Dermis microvascular lymphatic vessel endothelial cell (primary cell): ENCODE results near the gene BICD2. TPM values are rescaled to one million over a fixed set of nuclear protein-coding genes. Genes with fewer than 3 reads are reported as not detected.
A peak's percentile ranks its signal among the peaks of the same experiment; 100 is the strongest.
"Not testable (repeated sequence)": the region's sequence is repeated elsewhere in the genome, so short reads cannot be mapped to it uniquely, and the experiment has no call there.

Source experiments
- DNase-seq, 2 donors: peaks; one replicate each; pipeline versions ENCODE4 v3.0.0 to v3.0.0-alpha.2; 2010; ENCODE audit warnings: low read depth in 2 of 2
- total RNA-seq: library from RNA; depleted of rRNA; stranded (reverse); fragments of >200 nt; gene quantifications from 2 replicates; pipeline ENCODE4 v1.2.1, GENCODE V29; 2014

Gene BICD2
- total RNA-seq, 1 donor from 2014 or later, result 34.0 TPM

- peak in 1 of 2 donors; percentile 44 for DNase-seq
These were observed 5.8 kb upstream of the BICD2 start for GRCh38 chr9:92770360-92770995.

- no peak for DNase-seq
These were observed 5.3 kb upstream of the BICD2 start for GRCh38 chr9:92769990-92770359.

GRCh38 chr9:92769286-92769685 is 4.7 kb upstream of the BICD2 start:
- DNase-seq, result no peak

GRCh38 chr9:92768816-92769215 is 4.2 kb upstream of the BICD2 start:
- DNase-seq, result not testable (repeated sequence)

GRCh38 chr9:92767066-92768054 is 2.7 kb upstream of the BICD2 start:
- no peak for DNase-seq

GRCh38 chr9:92764988-92765936 is 629 bp upstream of the BICD2 start:
- peak; percentile 94 to 99 for DNase-seq

- no peak for DNase-seq
These were observed 782 bp downstream of the BICD2 start for GRCh38 chr9:92763721-92764380.

GRCh38 chr9:92762781-92763708 is 1.6 kb downstream of the BICD2 start:
- DNase-seq, result no peak

- no peak for DNase-seq
These were observed 2.4 kb downstream of the BICD2 start for GRCh38 chr9:92762196-92762595.

- no peak for DNase-seq
These were observed 2.9 kb downstream of the BICD2 start for GRCh38 chr9:92761686-92762085.

- no peak for DNase-seq
These were observed 4.1 kb downstream of the BICD2 start for GRCh38 chr9:92760494-92760893.

- no peak for DNase-seq
These were observed 4.6 kb downstream of the BICD2 start for GRCh38 chr9:92760070-92760469.

- no peak for DNase-seq
These were observed 5.2 kb downstream of the BICD2 start for GRCh38 chr9:92759446-92759845.

- no peak for DNase-seq
These were observed 7.8 kb downstream of the BICD2 start for GRCh38 chr9:92756792-92757191.

- DNase-seq, result no peak
These were observed 10.4 kb downstream of the BICD2 start for GRCh38 chr9:92754091-92754745.

- peak in 1 of 2 donors; percentile 60 for DNase-seq
These were observed 11.7 kb downstream of the BICD2 start for GRCh38 chr9:92752812-92753404.

GRCh38 chr9:92749934-92750315 is 14.7 kb downstream of the BICD2 start:
- DNase-seq, result no peak

GRCh38 chr9:92749071-92749933 is 15.3 kb downstream of the BICD2 start:
- no peak for DNase-seq
